SU-DHL-6 (cell line): ENCODE measurements around the gene CMSS1.

ENCODE experiments used
- H2AFZ ChIP-seq: fragments of 200-600 bp; sonication (generic); 2 replicates; pipeline ENCODE4 v1.6.1; 2014; ENCODE audit warnings: low read depth, mild to moderate bottlenecking, moderate library complexity, mixed read lengths, antibody characterized with exemption, low read length; ENCODE audit not compliant: severe bottlenecking
- H3F3A ChIP-seq: fragments of 200-600 bp; shearing (Covaris generic); 2 replicates; pipeline ENCODE4 v1.6.0; 2016; ENCODE audit warnings: antibody characterized with exemption, mild to moderate bottlenecking; ENCODE audit not compliant: insufficient read depth
- H3K27ac ChIP-seq: fragments of 200-600 bp; sonication (generic); 2 replicates; pipeline ENCODE4 v1.5.1; 2016; ENCODE audit warnings: low read depth, mild to moderate bottlenecking, low read length, moderate library complexity, mixed read lengths
- H3K27me3 ChIP-seq: fragments of 200-600 bp; sonication (generic), shearing (Covaris generic); 2 replicates; pipeline ENCODE4 v1.6.0; 2014; ENCODE audit warnings: mild to moderate bottlenecking, low read length
- H3K36me3 ChIP-seq: fragments of 200-600 bp; sonication (generic); 2 replicates; pipeline ENCODE4 v1.6.1; 2014; ENCODE audit warnings: mild to moderate bottlenecking, low read length, mixed read lengths
- H3K4me2 ChIP-seq: fragments of 300-600, 200-600 bp; shearing (Covaris generic), sonication (generic); 2 replicates; pipeline ENCODE4 v1.6.0; 2014; ENCODE audit warnings: low read length, low read depth, mild to moderate bottlenecking; ENCODE audit not compliant: poor library complexity, severe bottlenecking
- H3K4me3 ChIP-seq: fragments of 200-600 bp; sonication (generic); 2 replicates; pipeline ENCODE4 v1.5.1; 2014; ENCODE audit warnings: antibody characterized with exemption, low read length, mild to moderate bottlenecking, mixed read lengths; ENCODE audit not compliant: insufficient read depth, poor library complexity, severe bottlenecking
- H3K79me2 ChIP-seq: fragments of 200-600 bp; sonication (generic); 2 replicates; pipeline ENCODE4 v1.6.1; 2014; ENCODE audit warnings: mild to moderate bottlenecking, low read length, moderate library complexity; ENCODE audit not compliant: insufficient read depth
- H3K9ac ChIP-seq: fragments of 200-600 bp; sonication (generic); 2 replicates; pipeline ENCODE4 v1.7.0; 2014; ENCODE audit warnings: mild to moderate bottlenecking, low read length
- H3K9me2 ChIP-seq: fragments of 200-600 bp; sonication (generic); replicated peaks from 2 replicates; pipeline ENCODE4 v1.6.1; 2014; ENCODE audit warnings: low read length; ENCODE audit not compliant: insufficient read depth
- H3K9me3 ChIP-seq: fragments of 200-600 bp; sonication (generic); 2 replicates; pipeline ENCODE4 v1.6.1; 2014; ENCODE audit warnings: low read length, mixed read lengths; ENCODE audit not compliant: insufficient read depth
- H4K20me1 ChIP-seq: fragments of 200-600 bp; sonication (generic); 2 replicates; pipeline ENCODE4 v1.6.1; 2014; ENCODE audit warnings: low read depth, mild to moderate bottlenecking, antibody characterized with exemption, low read length, moderate library complexity, mixed read lengths
- EZH2phosphoT487 ChIP-seq: fragments of 200-600 bp; sonication (generic), shearing (Covaris generic); conservative IDR thresholded peaks from 2 replicates; pipeline ENCODE4 v1.6.1; 2018; ENCODE audit warnings: mild to moderate bottlenecking, antibody characterized with exemption, low read length, moderate library complexity, mixed read lengths
- TF ChIP-seq, protein P1 (sequence below): fragments of 200-600 bp; sonication (generic); IDR thresholded peaks from one replicate; pipeline ENCODE4 v1.5.1; 2017; ENCODE audit warnings: antibody characterized with exemption, mild to moderate bottlenecking, low read length, moderate library complexity; ENCODE audit not compliant: insufficient read depth, poor library complexity, severe bottlenecking

Gene CMSS1

DNA sequence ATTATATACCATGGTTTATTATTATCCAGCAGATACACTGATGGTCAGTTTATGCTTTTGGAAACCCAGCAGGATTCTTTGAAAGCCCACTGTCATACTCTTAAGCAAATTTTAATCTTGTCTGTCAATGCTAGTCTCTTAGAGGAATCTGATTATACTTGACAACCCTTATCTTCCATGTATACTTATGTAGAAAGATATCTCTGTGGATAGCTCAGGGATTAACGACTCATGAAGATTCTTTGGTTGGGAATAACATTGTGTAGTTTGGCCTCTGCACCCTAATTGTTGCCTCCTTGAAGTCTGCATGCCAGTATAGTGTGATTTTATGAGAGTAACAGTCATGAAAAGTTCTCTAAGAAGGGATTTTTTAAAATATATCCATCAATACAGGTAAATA, 263.6 kb downstream of the CMSS1 start:
- Histone ChIP-seq H3K27me3 (no peaks in the 10 kb centered on the region), H3K9me3 (no peaks in the 10 kb centered on the region), H4K20me1 (no peaks in the 10 kb centered on the region), H2AFZ (no peak overlapping the region), H3K9me2 (no peaks in the 10 kb centered on the region), H3K36me3 (no peaks in the 10 kb centered on the region), H3K4me3 (no peak overlapping the region), H3K4me2 (no peak overlapping the region), H3K27ac (no peak overlapping the region), H3K79me2 (no peaks in the 10 kb centered on the region), H3F3A (no peaks in the 10 kb centered on the region), H3K9ac (no peak overlapping the region)
- TF ChIP-seq EZH2phosphoT487 = no peak
- TF ChIP-seq, protein P1, sequence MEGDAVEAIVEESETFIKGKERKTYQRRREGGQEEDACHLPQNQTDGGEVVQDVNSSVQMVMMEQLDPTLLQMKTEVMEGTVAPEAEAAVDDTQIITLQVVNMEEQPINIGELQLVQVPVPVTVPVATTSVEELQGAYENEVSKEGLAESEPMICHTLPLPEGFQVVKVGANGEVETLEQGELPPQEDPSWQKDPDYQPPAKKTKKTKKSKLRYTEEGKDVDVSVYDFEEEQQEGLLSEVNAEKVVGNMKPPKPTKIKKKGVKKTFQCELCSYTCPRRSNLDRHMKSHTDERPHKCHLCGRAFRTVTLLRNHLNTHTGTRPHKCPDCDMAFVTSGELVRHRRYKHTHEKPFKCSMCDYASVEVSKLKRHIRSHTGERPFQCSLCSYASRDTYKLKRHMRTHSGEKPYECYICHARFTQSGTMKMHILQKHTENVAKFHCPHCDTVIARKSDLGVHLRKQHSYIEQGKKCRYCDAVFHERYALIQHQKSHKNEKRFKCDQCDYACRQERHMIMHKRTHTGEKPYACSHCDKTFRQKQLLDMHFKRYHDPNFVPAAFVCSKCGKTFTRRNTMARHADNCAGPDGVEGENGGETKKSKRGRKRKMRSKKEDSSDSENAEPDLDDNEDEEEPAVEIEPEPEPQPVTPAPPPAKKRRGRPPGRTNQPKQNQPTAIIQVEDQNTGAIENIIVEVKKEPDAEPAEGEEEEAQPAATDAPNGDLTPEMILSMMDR = no peak

DNA sequence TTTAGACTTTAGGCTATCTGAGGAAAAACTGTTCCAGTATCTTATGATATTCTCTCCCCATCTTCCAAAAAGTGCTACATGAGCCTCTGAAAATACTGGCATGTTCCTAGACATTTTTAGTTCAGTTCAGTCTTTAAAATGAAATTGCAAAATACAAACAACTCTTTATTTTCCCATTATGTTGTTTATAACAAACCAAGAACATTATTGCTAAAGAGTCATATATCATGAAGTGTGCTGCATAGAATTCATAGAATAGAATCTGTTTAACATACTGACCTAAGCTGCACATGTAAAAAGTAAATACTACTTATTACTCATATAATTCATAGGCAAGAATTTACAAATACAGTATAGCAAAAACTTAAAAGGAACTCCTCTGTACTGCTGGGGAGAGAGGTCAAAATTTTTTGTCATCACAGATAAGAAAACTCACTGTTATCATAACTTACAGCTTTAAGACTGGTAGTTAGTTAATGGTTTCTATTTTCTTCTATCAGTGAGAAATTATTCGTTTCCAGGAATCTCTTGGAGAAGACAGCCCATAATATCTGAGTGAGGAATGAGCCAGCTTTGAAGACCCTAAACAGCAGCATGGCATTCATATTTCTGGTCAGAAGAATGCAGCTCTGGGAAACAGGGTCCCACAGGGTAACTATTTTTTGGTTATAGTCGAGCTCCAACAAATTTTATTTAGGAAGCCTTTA, 264.5 kb downstream of the CMSS1 start:
- Histone ChIP-seq H3K4me3 (no peak overlapping the region), H3K9me2 (no peaks in the 10 kb centered on the region), H3K9me3 (no peaks in the 10 kb centered on the region), H3K79me2 (no peaks in the 10 kb centered on the region), H3K27me3 (no peaks in the 10 kb centered on the region), H4K20me1 (no peaks in the 10 kb centered on the region), H3K9ac (no peak overlapping the region), H3F3A (no peaks in the 10 kb centered on the region), H3K27ac (no peak overlapping the region), H3K4me2 (no peak overlapping the region), H3K36me3 (no peaks in the 10 kb centered on the region), H2AFZ (no peak overlapping the region)
- TF ChIP-seq, protein P1 = no peak
- TF ChIP-seq EZH2phosphoT487 = no peak

DNA sequence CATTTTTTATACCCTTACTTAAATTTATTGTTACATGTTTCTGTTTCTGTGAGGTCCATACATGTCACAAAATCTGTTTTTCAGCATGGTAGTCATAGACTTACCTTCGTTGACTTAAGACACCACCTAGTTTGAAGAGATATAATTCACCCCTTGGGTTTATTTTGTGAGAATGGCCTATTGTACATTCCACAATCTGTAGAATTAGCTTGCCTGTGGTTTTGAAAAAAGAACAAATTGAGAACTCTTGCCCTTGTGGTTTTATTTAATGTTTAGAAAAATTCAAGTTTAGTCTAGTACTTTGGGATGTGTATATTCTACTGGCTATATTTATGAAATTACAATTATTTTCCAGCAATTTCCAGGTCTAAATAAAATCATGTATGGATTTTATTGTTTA, 265.1 kb downstream of the CMSS1 start:
- Histone ChIP-seq H3K9me3 (no peaks in the 10 kb centered on the region), H3F3A (no peaks in the 10 kb centered on the region), H3K79me2 (no peaks in the 10 kb centered on the region), H3K27me3 (no peaks in the 10 kb centered on the region), H3K4me2 (no peak overlapping the region), H3K36me3 (no peaks in the 10 kb centered on the region), H2AFZ (no peak overlapping the region), H4K20me1 (no peaks in the 10 kb centered on the region), H3K9me2 (no peaks in the 10 kb centered on the region), H3K9ac (no peak overlapping the region), H3K27ac (no peak overlapping the region), H3K4me3 (no peak overlapping the region)
- TF ChIP-seq EZH2phosphoT487 = no peak
- TF ChIP-seq, protein P1 = no peak
